Measurements from ENCODE around the gene TCEANC. TPM values are rescaled to one million over a fixed set of nuclear protein-coding genes. Genes with fewer than 3 reads are reported as not detected.

Gene TCEANC
- total and polyA plus RNA-seq, 8 donors: 2.0 to 4.6 (median 2.6) TPM

DNA sequence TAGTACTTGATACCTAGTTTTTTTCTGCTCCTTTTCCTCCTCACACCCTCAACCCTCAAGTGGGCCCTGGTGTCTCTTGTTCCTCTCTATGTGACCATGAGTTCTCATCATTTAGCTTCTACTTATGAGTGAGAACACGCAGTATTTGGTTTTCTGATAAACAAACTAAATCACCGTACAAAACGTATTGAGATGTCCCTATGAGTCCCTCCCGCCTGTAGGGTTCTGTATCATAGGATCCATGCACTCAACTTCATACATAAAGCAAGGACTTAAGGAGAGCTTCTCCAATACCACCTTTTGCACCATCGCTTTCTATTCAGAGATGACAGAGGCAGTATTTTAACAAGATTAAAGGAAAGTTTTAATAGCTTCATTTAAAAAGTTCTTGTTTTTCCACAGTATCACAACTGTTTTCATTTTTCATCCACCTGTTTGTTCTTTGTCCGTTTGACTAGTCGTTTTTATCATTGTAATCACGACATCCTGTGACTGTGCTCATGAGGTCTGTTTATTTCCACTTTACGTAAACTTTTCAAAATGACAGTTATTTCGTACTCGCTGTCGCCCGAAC lies 35.5 kb downstream of the TCEANC start:
- peak in 1 of 4 donors; percentile 5 for ATAC-seq
- 5 to 8% methylated on average over 13 of the region's 13 CpGs for WGBS, 2 donors

DNA sequence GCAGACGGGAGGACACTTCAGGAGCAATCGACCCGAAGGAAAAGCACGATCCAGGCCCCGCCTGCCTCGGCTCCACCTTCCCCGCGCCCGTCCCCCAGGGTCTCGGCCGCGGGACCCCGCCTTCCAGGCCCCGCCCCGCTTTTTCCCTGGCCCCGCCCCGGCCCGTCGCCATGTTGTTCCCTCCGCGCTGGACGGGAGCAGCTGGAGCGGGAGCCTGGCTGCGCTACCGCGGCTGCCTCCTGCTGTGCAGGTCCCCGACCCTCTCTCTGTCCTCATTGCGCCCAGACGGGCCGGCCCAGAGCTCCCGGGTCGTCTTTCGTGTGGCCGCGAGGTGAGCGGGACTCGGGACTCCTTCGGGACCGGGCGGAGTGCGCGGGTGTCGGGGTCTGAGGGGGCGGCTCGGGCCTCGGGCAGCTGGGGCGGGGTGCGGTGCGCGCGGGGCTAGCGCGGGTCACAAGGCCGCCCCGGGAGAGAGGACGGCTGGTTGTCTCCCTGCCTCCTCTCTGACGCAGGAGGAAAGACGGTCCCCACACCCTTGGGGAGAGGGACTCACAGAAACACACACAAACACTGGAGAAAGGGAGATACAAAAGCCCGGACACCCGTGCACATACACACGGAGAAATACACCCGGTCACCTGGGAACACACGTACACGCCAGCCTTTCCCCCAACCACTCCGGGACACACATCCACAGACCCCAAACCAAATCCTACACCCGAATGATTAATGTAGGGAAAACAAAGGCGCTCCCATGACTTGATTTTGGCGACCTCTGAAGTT lies 36.2 kb downstream of the TCEANC start, which contains the start of gene RAB9A:
RAB9A (plus strand) TSS at position 171 of the 783 bp plus-strand sequence. CDS start 19,619 bp downstream, outside the sequence.
- Histone ChIP-seq H3K9me3 (no peaks in the 10 kb centered on the region), H3K27ac (peak within 1 kb of the TSS; percentile 90 to 97 (median 94)), H3K36me3 (no peaks in the 10 kb centered on the region), H3K4me3 (peak within 1 kb of the TSS; percentile 66 to 78 (median 70)), H3K27me3 (peaks cover 0 to 9% (median 0%) of the 10 kb centered on the region in 4 donors), H3K4me1 (peaks cover 0 to 15% (median 2%) of the 10 kb centered on the region in 3 donors)
- intact Hi-C loops (cut with DNase I): loop anchor here in 1 of 3 donors (10.0 kb wide), 1 partner anchor 46 kb away; the partner anchor contains the start of genes OFD1 and TRAPPC2
- peak; percentile 76 to 95 (median 90) for DNase-seq
- WGBS, 2 donors: 0 to 2% methylated on average over 68 of the region's 68 CpGs
- TF ChIP-seq CTCF (IDR thresholded peaks at IDR 0.05): no peak
- ATAC-seq: peak; percentile 91 to 96 (median 94)
- FAIRE-seq: no peak

More for the DNA sequence above, 35.5 kb downstream of the TCEANC start:
- Histone ChIP-seq H3K36me3 (no peaks in the 10 kb centered on the region), H3K27me3 (peaks cover 0 to 9% (median 0%) of the 10 kb centered on the region in 4 donors), H3K4me1 (peaks cover 0 to 10% (median 0%) of the 10 kb centered on the region in 3 donors), H3K9me3 (no peaks in the 10 kb centered on the region), H3K4me3 (peak overlapping the region; percentile 66 to 78 (median 70)), H3K27ac (peak overlapping the region; percentile 90 to 97 (median 94))
- FAIRE-seq: peak; percentile 90
- TF ChIP-seq CTCF (IDR thresholded peaks at IDR 0.05): no peak
- intact Hi-C loops (cut with DNase I): loop anchor here in 1 of 3 donors (10.0 kb wide), 1 partner anchor 46 kb away; the partner anchor contains the start of genes OFD1 and TRAPPC2
- DNase-seq: no peak

DNA sequence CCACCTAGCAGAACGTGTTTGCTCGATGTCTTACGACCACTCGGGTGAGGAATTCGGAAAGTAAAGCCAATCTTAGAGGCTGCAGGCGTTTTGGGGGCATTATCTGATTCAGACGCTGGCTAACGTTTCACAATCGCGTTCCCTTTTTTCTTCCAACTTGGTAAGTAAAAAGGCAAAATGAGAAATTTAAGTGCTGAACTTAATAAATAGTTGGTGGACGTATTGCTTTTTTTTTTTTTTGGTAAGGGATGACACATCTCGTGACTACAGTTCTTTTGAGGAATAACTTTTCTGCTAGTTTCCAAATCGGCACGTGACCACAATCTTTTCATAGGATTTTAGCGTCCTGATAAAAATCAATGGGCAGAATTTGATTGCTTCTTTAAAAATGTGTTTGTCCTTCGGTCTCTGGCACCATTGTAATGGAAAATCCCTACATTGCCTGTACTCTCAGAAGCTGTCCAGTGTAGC lies 36.8 kb downstream of the TCEANC start:
- intact Hi-C loops (cut with DNase I): loop anchor here in 1 of 3 donors (10.0 kb wide), 1 partner anchor 45 kb away; the partner anchor contains the start of genes OFD1 and TRAPPC2
- peak overlapping the region; percentile 66 to 78 (median 70) for H3K4me3 ChIP-seq
- TF ChIP-seq CTCF (IDR thresholded peaks at IDR 0.05): no peak
- no peaks in the 10 kb centered on the region for H3K9me3 ChIP-seq
- no peaks in the 10 kb centered on the region for H3K36me3 ChIP-seq
- whole genome bisulfite sequencing, 2 donors: 0 to 3% methylated on average over 16 of the region's 16 CpGs
- DNase-seq (no peak), FAIRE-seq (no peak), ATAC-seq (peak in 2 of 4 donors; percentile 20 to 33)
- peak overlapping the region; percentile 90 to 97 (median 94) for H3K27ac ChIP-seq
- H3K27me3 ChIP-seq: peaks cover 0 to 9% (median 0%) of the 10 kb centered on the region in 4 donors
- peaks cover 0 to 20% (median 6%) of the 10 kb centered on the region in 3 donors for H3K4me1 ChIP-seq

- Histone ChIP-seq H3K4me1 (peaks cover 0 to 21% (median 7%) of the 10 kb centered on the region in 3 donors), H3K4me3 (peak overlapping the region in 2 of 4 donors; percentile 68 to 73), H3K9me3 (no peaks in the 10 kb centered on the region), H3K36me3 (no peaks in the 10 kb centered on the region), H3K27me3 (peaks cover 0 to 9% (median 0%) of the 10 kb centered on the region in 4 donors), H3K27ac (peak overlapping the region in 2 of 4 donors; percentile 96 to 97)
- no peak for ATAC-seq
- WGBS, 2 donors: 37 to 59% methylated on average over 3 of the region's 3 CpGs
- no peak for FAIRE-seq
- TF ChIP-seq CTCF (IDR thresholded peaks at IDR 0.05): no peak
- intact Hi-C loops (cut with DNase I): no loop called here
- DNase-seq: no peak
Measured at GRCh38 chrX:13690836-13691235, 37.9 kb downstream of the TCEANC start.

Measured in pancreas (tissue), 10 donors.